ENCODE measurements around the gene ST6GAL1. TPM values are rescaled to one million over a fixed set of nuclear protein-coding genes. Genes with fewer than 3 reads are reported as not detected.

Gene ST6GAL1
- total RNA-seq, 4 donors from 2014 or later: 18.0 to 32.2 (median 20.9) TPM

- no peak overlapping the region for H3K27ac ChIP-seq
- WGBS, 2 donors (ENCODE audit: low coverage in 1 of 2): 88 to 96% methylated on average over 3 to 5 of the region's 5 CpGs
- no peak for TF ChIP-seq POLR2AphosphoS5 (IDR thresholded peaks at IDR 0.05)
- TF ChIP-seq POLR2A (IDR thresholded peaks at IDR 0.05): no peak
- TF ChIP-seq EP300 (IDR thresholded peaks at IDR 0.05): no peak
- no peak for TF ChIP-seq CTCF (IDR thresholded peaks at IDR 0.05)
Observed at GRCh38 chr3:187042346-187042745, 112.0 kb downstream of the ST6GAL1 start.

GRCh38 chr3:187042874-187043458, 112.6 kb downstream of the ST6GAL1 start:
- WGBS, 2 donors (ENCODE audit: low coverage in 1 of 2): 90 to 95% methylated on average over 4 to 6 of the region's 8 CpGs
- Histone ChIP-seq H3K9me3 (no peaks in the 10 kb centered on the region), H3K27ac (no peak overlapping the region), H3K27me3 (no peaks in the 10 kb centered on the region), H3K4me1 (peaks cover 0 to 6% (median 0%) of the 10 kb centered on the region in 3 donors), H3K36me3 (peaks cover 0 to 6% of the 10 kb centered on the region in 2 donors), H3K4me3 (no peak overlapping the region)
- no peak for ATAC-seq
- TF ChIP-seq CTCF (IDR thresholded peaks at IDR 0.05) (no peak), POLR2A (IDR thresholded peaks at IDR 0.05) (no peak), EP300 (IDR thresholded peaks at IDR 0.05) (no peak), POLR2AphosphoS5 (IDR thresholded peaks at IDR 0.05) (no peak)

More at GRCh38 chr3:187042346-187042745, 112.0 kb downstream of the ST6GAL1 start:
- Histone ChIP-seq H3K36me3 (peaks cover 0 to 6% of the 10 kb centered on the region in 2 donors), H3K4me1 (peaks cover 0 to 6% (median 0%) of the 10 kb centered on the region in 3 donors), H3K27me3 (no peaks in the 10 kb centered on the region), H3K9me3 (no peaks in the 10 kb centered on the region), H3K4me3 (no peak overlapping the region)
- ATAC-seq: no peak

- 69 to 86% methylated on average over 3 of the region's 3 CpGs for WGBS, 2 donors (ENCODE audit: low coverage in 1 of 2)
- no peak for ATAC-seq
- TF ChIP-seq POLR2A (IDR thresholded peaks at IDR 0.05) (no peak), CTCF (IDR thresholded peaks at IDR 0.05) (no peak), POLR2AphosphoS5 (IDR thresholded peaks at IDR 0.05) (no peak), EP300 (IDR thresholded peaks at IDR 0.05) (no peak)
- H3K4me1 ChIP-seq: peaks cover 0 to 6% (median 0%) of the 10 kb centered on the region in 3 donors
- H3K27ac ChIP-seq: no peak overlapping the region
- no peaks in the 10 kb centered on the region for H3K27me3 ChIP-seq
- no peak overlapping the region for H3K4me3 ChIP-seq
- H3K36me3 ChIP-seq: peaks cover 0 to 6% of the 10 kb centered on the region in 2 donors
- no peaks in the 10 kb centered on the region for H3K9me3 ChIP-seq
Observed at GRCh38 chr3:187044206-187044605, 113.9 kb downstream of the ST6GAL1 start.

- WGBS, 2 donors (ENCODE audit: low coverage in 1 of 2): 67 to 68% methylated on average over 4 of the region's 4 CpGs
- Histone ChIP-seq H3K4me3 (no peak overlapping the region), H3K36me3 (peaks cover 0 to 6% of the 10 kb centered on the region in 2 donors), H3K9me3 (no peaks in the 10 kb centered on the region), H3K27me3 (no peaks in the 10 kb centered on the region), H3K4me1 (peaks cover 0 to 6% (median 0%) of the 10 kb centered on the region in 3 donors), H3K27ac (no peak overlapping the region)
- ATAC-seq: no peak
- TF ChIP-seq POLR2AphosphoS5 (IDR thresholded peaks at IDR 0.05): no peak
- no peak for TF ChIP-seq CTCF (IDR thresholded peaks at IDR 0.05)
- no peak for TF ChIP-seq EP300 (IDR thresholded peaks at IDR 0.05)
- no peak for TF ChIP-seq POLR2A (IDR thresholded peaks at IDR 0.05)
Observed at GRCh38 chr3:187044867-187045552, 114.7 kb downstream of the ST6GAL1 start.

- ATAC-seq: no peak
- Histone ChIP-seq H3K27me3 (no peaks in the 10 kb centered on the region), H3K36me3 (peaks cover 0 to 11% of the 10 kb centered on the region in 2 donors), H3K4me3 (no peak overlapping the region), H3K9me3 (no peaks in the 10 kb centered on the region), H3K27ac (no peak overlapping the region), H3K4me1 (peaks cover 0 to 6% (median 0%) of the 10 kb centered on the region in 3 donors)
- WGBS, 2 donors (ENCODE audit: low coverage in 1 of 2): 90 to 100% methylated on average over 2 of the region's 2 CpGs
- TF ChIP-seq POLR2AphosphoS5 (IDR thresholded peaks at IDR 0.05) (no peak), POLR2A (IDR thresholded peaks at IDR 0.05) (no peak), EP300 (IDR thresholded peaks at IDR 0.05) (no peak), CTCF (IDR thresholded peaks at IDR 0.05) (no peak)
Observed at GRCh38 chr3:187046033-187046432, 115.7 kb downstream of the ST6GAL1 start.

All from gastroesophageal sphincter (tissue), 4 donors.